Measurements from ENCODE around the gene HAS3. TPM values are rescaled to one million over a fixed set of nuclear protein-coding genes. Genes with fewer than 3 reads are reported as not detected.

HAS3 gene
- total RNA-seq, 4 donors from 2014 or later = 0.23 to 10.0 (median 1.6) TPM; not detected in 1

- Histone ChIP-seq H3K36me3 (no peaks in the 10 kb centered on the region), H3K27me3 (no peaks in the 10 kb centered on the region), H3K4me1 (no peaks in the 10 kb centered on the region), H3K9me3 (no peaks in the 10 kb centered on the region), H3K27ac (no peak overlapping the region), H3K4me3 (no peak overlapping the region)
- TF ChIP-seq CTCF (IDR thresholded peaks at IDR 0.05 in 4 of 5, conservative IDR thresholded peaks at IDR 0.05 in 1 of 5) (no peak), POLR2A (IDR thresholded peaks at IDR 0.05) (no peak)
- no peak for ATAC-seq
- intact Hi-C loops (cut with DNase I; ENCODE audit: low total_unique reads) (no loop called here), in situ Hi-C loops (cut with MboI; ENCODE audit: low sequenced_read_pairs in 4 of 4) (no loop called here)
- no peak for DNase-seq
Measured at GRCh38 chr16:69078073-69078472, 27.4 kb upstream of the HAS3 start.

- no peak for DNase-seq
- Histone ChIP-seq H3K36me3 (peaks cover 0 to 5% of the 10 kb centered on the region in 2 donors), H3K27me3 (no peaks in the 10 kb centered on the region), H3K4me3 (no peak overlapping the region), H3K9me3 (no peaks in the 10 kb centered on the region), H3K27ac (no peak overlapping the region), H3K4me1 (no peaks in the 10 kb centered on the region)
- no peak for TF ChIP-seq CTCF (IDR thresholded peaks at IDR 0.05 in 4 of 5, conservative IDR thresholded peaks at IDR 0.05 in 1 of 5)
- TF ChIP-seq POLR2A (IDR thresholded peaks at IDR 0.05) = no peak
- in situ Hi-C loops (cut with MboI; ENCODE audit: low sequenced_read_pairs in 4 of 4) (no loop called here), intact Hi-C loops (cut with DNase I; ENCODE audit: low total_unique reads) (no loop called here)
- no peak for ATAC-seq
Measured at GRCh38 chr16:69079697-69080096, 25.8 kb upstream of the HAS3 start.

- H3K4me1 ChIP-seq = no peaks in the 10 kb centered on the region
- no peak overlapping the region for H3K4me3 ChIP-seq
- intact Hi-C loops (cut with DNase I; ENCODE audit: low total_unique reads) = no loop called here
- H3K36me3 ChIP-seq = peaks cover 0 to 10% of the 10 kb centered on the region in 2 donors
- ATAC-seq = no peak
- in situ Hi-C loops (cut with MboI; ENCODE audit: low sequenced_read_pairs in 4 of 4) = no loop called here
- no peaks in the 10 kb centered on the region for H3K9me3 ChIP-seq
- TF ChIP-seq CTCF (IDR thresholded peaks at IDR 0.05 in 4 of 5, conservative IDR thresholded peaks at IDR 0.05 in 1 of 5) (peak in 1 of 5 experiments; percentile 15), POLR2A (IDR thresholded peaks at IDR 0.05) (no peak)
- H3K27ac ChIP-seq = no peak overlapping the region
- H3K27me3 ChIP-seq = no peaks in the 10 kb centered on the region
- DNase-seq = no peak
Measured at GRCh38 chr16:69083306-69083941, 22.0 kb upstream of the HAS3 start.

GRCh38 chr16:69084289-69084688 is 21.2 kb upstream of the HAS3 start:
- H3K4me1 ChIP-seq = no peaks in the 10 kb centered on the region
- H3K4me3 ChIP-seq = no peak overlapping the region
- no peak overlapping the region for H3K27ac ChIP-seq
- DNase-seq (no peak), ATAC-seq (no peak)
- TF ChIP-seq POLR2A (IDR thresholded peaks at IDR 0.05) = no peak
- no peak for TF ChIP-seq CTCF (IDR thresholded peaks at IDR 0.05 in 4 of 5, conservative IDR thresholded peaks at IDR 0.05 in 1 of 5)
- H3K9me3 ChIP-seq = no peaks in the 10 kb centered on the region
- H3K27me3 ChIP-seq = no peaks in the 10 kb centered on the region
- peaks cover 0 to 10% of the 10 kb centered on the region in 2 donors for H3K36me3 ChIP-seq
- in situ Hi-C loops (cut with MboI; ENCODE audit: low sequenced_read_pairs in 4 of 4) (no loop called here), intact Hi-C loops (cut with DNase I; ENCODE audit: low total_unique reads) (no loop called here)

Measured in gastrocnemius medialis (tissue), 4 donors.